A549 treated with Hydrocortisone at 1 μM for 4 hours (cell line): ENCODE data around the gene DHCR7. TPM values are rescaled to one million over a fixed set of nuclear protein-coding genes. Genes with fewer than 3 reads are reported as not detected.

Experiments
- total RNA-seq: library from RNA; stranded (reverse); fragments of 200-300 nt; extraction: Qiagen RNA extraction; gene quantifications from 5 replicates; pipeline ENCODE4 v1.2.3, GENCODE V29; 2022

Gene DHCR7
- 46.5 to 49.9 TPM (median 48.4 TPM) in 5 replicates for total RNA-seq

GRCh38 chr11:71448257-71449171, at the start of gene DHCR7:
DHCR7 (minus strand) TSS chr11:71448393; CDS start chr11:71444952, 3,441 bp downstream.

GRCh38 chr11:71453037-71453917, 5.1 kb upstream of the DHCR7 start, which contains the start of gene NADSYN1:
NADSYN1 (plus strand) TSS chr11:71453203; CDS start chr11:71453297, 94 bp downstream.

Other genes with a start within 250 kb of the DHCR7 start
- gene SHANK2, start 195.8 kb downstream of the DHCR7 start, total RNA-seq, result 6.4 to 9.2 TPM (median 7.7 TPM) in 5 replicates
- 43.0 to 45.5 TPM (median 45.3 TPM) in 5 replicates for gene NADSYN1, start 4.8 kb upstream of the DHCR7 start, total RNA-seq
- not detected in 5 replicates for gene KRTAP5-7, start 78.9 kb upstream of the DHCR7 start, total RNA-seq
- gene KRTAP5-8, start 89.6 kb upstream of the DHCR7 start, total RNA-seq, result not detected in 5 replicates
- 0.09 TPM in 1 of 5 replicates, not detected in the others for gene KRTAP5-9, start 100.0 kb upstream of the DHCR7 start, total RNA-seq
- not detected in 5 replicates for gene KRTAP5-10, start 117.2 kb upstream of the DHCR7 start, total RNA-seq
- not detected in 5 replicates for gene KRTAP5-11, start 134.5 kb upstream of the DHCR7 start, total RNA-seq